ENCODE data around the gene CDK14.

CDK14 gene

GRCh38 chr7:91182819-91183764 lies 587.0 kb downstream of the CDK14 start:
- DNase-seq = no peak

GRCh38 chr7:91185771-91186170 lies 589.6 kb downstream of the CDK14 start:
- DNase-seq = no peak

DNA sequence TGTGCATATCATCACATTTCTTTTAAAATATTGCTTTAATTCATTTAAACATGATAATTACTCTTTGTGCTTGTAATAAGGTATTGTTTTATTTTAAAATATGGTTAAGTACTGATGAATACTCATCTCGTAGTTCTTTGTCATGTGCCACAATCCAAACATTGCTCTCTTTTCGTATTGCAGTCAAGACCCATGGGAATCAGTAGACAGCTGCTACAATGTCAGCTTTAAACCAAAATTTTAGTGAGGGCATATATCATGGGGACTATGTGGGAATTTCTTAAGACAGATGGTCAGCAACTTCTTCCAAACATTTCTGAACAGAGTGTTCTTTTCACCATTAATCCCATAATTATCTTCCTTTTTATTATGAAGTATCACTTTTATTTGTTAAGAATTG lies 590.9 kb downstream of the CDK14 start:
- no peak for DNase-seq

DNA sequence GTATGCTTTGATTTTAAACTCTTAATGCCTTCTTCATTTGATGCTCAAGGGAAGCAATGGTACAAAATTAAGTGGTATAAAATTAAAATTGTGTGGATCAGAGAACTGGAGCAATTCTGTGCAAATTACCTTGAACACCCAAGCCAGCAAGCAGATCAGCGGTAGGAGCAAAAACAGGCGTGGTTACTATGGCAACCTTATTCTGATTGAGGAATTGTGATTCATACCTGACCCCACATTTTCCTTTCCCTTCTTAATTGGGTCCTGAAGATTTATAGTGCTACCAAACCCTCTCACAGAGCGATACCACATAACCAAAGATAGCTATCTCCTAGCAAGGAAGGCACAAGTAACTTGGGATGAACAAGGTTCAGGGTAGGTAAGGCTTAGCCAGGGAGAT lies 595.6 kb downstream of the CDK14 start:
- no peak for DNase-seq

GRCh38 chr7:91193141-91193540 lies 597.0 kb downstream of the CDK14 start:
- DNase-seq = no peak

DNA sequence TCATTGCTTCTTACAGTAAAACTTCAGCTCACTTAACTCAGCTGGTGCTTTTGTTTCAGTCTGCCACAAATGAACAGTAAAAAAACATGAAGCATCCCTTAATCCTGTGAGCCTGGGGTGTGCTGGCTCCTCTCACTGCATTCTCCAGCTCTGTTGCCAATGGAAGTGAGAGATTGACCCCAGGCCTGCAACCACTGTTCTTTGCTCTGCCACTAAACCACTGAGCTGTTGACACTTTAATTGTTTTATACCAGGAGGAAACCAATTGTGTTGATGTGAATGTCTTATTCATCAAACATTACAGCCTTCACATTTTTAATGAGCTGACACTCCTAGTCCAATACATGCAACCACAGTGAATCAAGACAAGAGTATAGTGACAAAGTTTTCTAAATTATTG lies 598.7 kb downstream of the CDK14 start:
- DNase-seq = no peak

DNA sequence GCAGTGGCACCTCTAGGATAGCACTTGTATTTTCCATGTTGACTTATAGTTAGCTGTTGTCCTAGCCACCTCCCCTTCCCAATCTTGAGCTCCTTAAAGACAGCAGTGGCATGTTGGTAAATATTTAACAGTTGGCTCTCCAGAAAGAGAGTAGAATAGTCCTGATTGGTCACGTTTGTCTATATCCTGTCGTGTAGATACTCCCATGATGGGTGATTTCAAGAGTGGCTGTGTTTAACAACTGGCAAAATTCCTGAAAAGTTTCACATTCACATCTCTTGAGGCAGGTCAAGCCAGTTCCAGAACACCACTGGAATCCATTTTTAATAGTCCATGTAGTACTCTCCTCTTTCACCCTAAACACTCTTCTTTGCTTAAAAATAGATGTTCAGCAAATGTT lies 599.9 kb downstream of the CDK14 start:
- DNase-seq = no peak

GRCh38 chr7:91198371-91198770 lies 602.2 kb downstream of the CDK14 start:
- DNase-seq = no peak

GRCh38 chr7:91199601-91200000 lies 603.5 kb downstream of the CDK14 start:
- no peak for DNase-seq

DNA sequence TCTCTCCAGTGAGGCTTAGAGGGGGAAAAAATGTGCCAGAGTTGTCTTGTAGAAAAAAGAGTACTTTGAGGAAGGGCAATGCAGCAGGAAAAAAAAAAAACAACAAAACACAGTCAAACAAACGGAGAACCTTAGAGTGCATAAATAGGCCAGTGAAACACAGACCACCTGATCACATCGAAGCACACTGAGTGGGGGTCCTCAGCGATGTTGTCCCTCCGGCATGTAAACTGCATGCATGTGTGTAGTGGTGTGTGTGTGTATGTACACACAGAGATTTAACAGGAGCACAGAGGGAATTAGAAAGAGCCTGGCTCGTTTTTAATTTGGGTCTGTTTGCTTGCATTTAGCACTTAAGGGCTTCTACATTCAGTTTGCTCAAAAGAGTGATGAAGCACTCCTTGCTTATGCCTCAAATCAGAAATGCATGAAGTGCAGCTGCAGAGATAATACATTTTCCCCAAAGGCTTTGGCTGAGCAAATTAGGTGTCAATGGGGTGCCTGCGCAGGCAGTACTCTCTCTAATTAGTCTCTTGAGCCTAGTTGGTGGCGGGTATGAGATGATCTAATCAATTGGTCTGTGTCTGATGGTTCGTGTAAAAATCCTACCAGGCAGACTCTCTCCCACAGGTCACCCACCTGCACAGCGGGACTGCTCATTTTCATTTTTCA lies 605.5 kb downstream of the CDK14 start:
- DNase-seq = no peak

- DNase-seq = no peak
These were observed 610.3 kb downstream of the CDK14 start for GRCh38 chr7:91206361-91206960.

- no peak for DNase-seq
These were observed 616.5 kb downstream of the CDK14 start for GRCh38 chr7:91212582-91212981.

DNA sequence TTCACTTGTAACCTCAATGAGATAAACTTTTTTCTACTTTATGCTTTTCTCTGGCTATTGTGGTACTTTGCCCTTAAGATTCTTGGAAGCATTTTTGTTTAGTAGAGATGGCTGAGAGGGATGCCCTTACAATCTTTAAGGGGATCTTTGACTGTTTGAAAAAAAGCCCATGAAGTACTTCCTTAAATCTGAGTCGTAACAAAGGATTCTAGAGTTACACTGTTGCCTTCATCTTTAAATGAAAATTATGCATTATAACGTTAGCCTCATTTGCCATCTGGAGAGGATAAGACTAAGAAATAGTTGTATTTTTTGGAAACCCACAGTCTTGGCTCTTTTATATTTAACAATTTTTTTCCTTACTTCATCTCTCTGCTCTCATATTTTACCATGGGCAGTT lies 630.3 kb downstream of the CDK14 start:
- no peak for DNase-seq

DNA sequence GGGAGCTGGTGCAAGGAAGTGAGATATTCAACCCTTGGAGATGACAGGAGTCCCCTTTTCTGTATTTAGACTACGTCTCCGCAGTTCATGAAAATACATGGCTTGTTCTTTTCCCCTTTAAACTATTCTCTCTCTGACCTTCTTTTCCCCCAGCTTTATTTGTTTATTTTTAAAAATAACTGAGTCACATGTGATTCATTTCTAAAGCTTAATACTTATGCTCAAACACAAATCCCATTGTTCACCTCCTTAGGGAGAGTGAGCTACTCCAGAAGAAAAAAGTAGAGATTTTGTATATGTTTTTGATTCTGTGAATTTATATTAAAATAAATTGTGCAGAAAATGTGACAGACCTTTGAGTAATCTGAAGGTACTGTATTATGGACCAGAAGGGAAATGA lies 632.2 kb downstream of the CDK14 start:
- no peak for DNase-seq

DNA sequence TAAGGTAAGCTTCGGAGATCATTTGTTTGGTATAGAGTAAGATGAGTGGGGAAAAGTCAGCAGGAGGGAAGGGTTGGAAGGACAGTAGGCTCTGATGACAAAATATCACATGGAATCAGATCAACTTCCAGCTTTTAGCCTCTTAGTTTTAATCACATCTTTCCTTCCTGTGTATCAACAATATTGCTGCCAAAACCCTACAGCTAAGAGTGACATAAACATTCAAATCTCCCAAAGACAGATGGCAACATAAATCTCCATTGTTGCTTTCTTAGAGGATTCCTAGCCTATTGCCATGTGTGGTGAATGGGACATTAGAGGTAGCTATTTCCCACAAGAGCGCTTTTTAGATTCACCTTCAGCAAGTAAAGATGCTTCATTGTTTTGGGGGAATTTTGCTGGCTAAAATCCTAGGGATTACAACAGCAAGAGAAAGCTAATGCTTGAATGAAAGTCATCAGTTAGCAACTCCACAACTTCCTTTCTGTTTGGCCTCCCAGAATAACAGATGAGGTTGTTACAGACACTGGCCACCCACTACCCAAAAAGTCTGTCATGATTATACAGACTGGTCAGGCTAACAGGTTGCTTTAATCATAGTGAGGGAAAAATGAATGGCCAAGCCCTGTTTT lies 632.9 kb downstream of the CDK14 start:
- no peak for DNase-seq

DNA sequence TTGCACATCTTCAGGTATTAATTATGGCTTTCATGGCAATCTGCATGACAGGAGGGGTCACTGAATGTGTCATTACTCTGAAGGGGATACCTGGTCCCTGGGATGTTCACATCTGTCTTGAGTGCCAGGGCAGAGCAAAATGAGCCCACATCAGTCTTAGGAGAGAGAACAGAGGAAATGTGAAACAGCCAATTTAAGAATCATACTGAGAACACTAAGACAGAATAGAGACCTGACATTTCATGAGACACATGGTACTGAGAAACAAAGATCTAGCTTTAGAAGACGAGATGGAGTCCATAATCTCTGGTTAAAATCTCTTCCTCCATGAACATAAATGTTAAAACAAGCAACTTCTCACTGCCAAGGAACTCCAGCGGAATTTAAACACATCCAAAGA lies 634.0 kb downstream of the CDK14 start:
- DNase-seq = no peak

DNA sequence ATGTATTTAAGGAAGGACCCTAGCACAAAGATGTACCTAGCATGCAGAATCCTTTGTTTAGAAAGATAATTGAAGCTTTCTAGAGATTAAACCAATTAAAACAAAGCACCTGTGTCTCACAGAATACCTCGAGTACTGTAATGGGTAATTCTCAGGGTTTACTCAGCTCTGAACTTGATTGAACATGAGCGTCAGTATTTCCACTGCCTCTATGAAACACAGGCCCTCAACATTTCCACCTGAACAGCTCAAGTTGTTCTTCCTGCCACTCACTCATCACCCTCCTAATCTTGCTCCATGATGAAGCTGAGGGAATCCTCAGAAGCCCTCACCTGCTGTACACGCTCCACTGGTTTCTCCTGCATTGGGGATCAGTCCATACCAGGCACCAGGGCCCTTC lies 634.4 kb downstream of the CDK14 start:
- no peak for DNase-seq

- no peak for DNase-seq
These were observed 637.1 kb downstream of the CDK14 start for GRCh38 chr7:91233212-91233611.

- DNase-seq = no peak
These were observed 639.2 kb downstream of the CDK14 start for GRCh38 chr7:91235211-91235832.

DNA sequence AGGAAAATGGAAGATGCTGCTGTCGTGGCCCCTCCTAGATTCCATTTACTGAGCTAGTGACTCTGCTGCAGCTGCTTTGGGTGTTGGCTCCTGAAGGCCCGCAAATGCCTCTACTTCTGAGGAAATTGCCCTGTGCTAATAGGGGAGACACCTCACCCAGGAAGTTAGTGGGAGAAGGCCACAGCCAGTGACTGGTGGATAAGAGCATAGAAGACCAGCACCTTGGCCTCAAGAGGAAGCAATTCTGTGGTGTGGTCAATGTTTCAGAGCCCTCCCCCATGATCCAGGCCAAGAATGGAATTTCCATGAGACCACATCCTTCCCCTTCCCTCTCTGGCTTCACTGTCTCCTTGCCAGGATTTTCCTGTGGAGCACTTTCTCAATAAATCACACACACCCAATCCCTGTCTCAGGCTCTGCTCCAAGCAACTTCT lies 643.1 kb downstream of the CDK14 start:
- no peak for DNase-seq

GRCh38 chr7:91239772-91240171 lies 643.7 kb downstream of the CDK14 start:
- DNase-seq = no peak

- no peak for DNase-seq
These were observed 644.3 kb downstream of the CDK14 start for GRCh38 chr7:91240376-91240941.
